NB4 (cell line): ENCODE results near the gene IDUA.
A peak's percentile ranks its signal among the peaks of the same experiment; 100 is the strongest.

Source experiments
- DNase-seq: peaks from one replicate; pipeline ENCODE4 v3.0.0; 2010; ENCODE audit warnings: low read depth
- H3K4me3 ChIP-seq: one replicate; pipeline ENCODE4 v1.5.1; 2011; ENCODE audit warnings: mild to moderate bottlenecking, low read depth, low read length, moderate library complexity
- CTCF ChIP-seq: IDR thresholded peaks from one replicate; pipeline ENCODE4 v1.5.1; 2012; ENCODE audit warnings: low read depth, low read length
- MAX ChIP-seq: IDR thresholded peaks from 2 replicates; pipeline ENCODE4 v1.6.1; 2011; ENCODE audit warnings: low read depth, low read length
- MYC ChIP-seq: IDR thresholded peaks from 2 replicates; pipeline ENCODE4 v1.6.1; 2011; ENCODE audit warnings: low read depth, low read length
- POLR2A ChIP-seq: IDR thresholded peaks from 2 replicates; pipeline ENCODE4 v1.6.1; 2011; ENCODE audit warnings: mild to moderate bottlenecking; ENCODE audit not compliant: insufficient read length; ENCODE audit errors: extremely low read depth

IDUA gene

GRCh38 chr4:1008840-1009541 is 22.1 kb downstream of the IDUA start:
- peak overlapping the region; percentile 40 for H3K4me3 ChIP-seq
- DNase-seq = peak; percentile 49
- TF ChIP-seq MAX (no peak), CTCF (no peak), MYC (no peak), POLR2A (no peak)

GRCh38 chr4:1009542-1010394 is 22.9 kb downstream of the IDUA start:
- peak; percentile 77 for DNase-seq
- peak overlapping the region; percentile 66 for H3K4me3 ChIP-seq
- TF ChIP-seq MAX (no peak; the same call in 1 of the 2 replicates), POLR2A (peak; percentile 74)

- no peak for TF ChIP-seq CTCF
- peak; percentile 91 for TF ChIP-seq MAX
- peak; percentile 22 for TF ChIP-seq POLR2A
- peak; percentile 92 for TF ChIP-seq MYC
- peak overlapping the region; percentile 66 for H3K4me3 ChIP-seq
These were observed 23.7 kb downstream of the IDUA start for GRCh38 chr4:1010395-1011021.

GRCh38 chr4:1011022-1011665 is 24.3 kb downstream of the IDUA start, which contains the start of gene FGFRL1:
Gene FGFRL1, plus strand, starts transcription at chr4:1011626. Its CDS starts 860 bp downstream, at chr4:1012486.
- peak; percentile 49 for TF ChIP-seq POLR2A
- TF ChIP-seq CTCF = no peak
- DNase-seq = peak; percentile 97
- peak within 1 kb of the TSS; percentile 66 for H3K4me3 ChIP-seq

More at GRCh38 chr4:1010395-1011021, 23.7 kb downstream of the IDUA start:
- peak; percentile 100 for DNase-seq

- no peak overlapping the region for H3K4me3 ChIP-seq
- DNase-seq = no peak
- TF ChIP-seq CTCF (no peak), MYC (no peak), POLR2A (no peak), MAX (no peak)
These were observed 24.8 kb downstream of the IDUA start for GRCh38 chr4:1011666-1012033.
